Activated T-helper 17 cell treated with anti-CD3 and anti-CD28 coated beads, Interleukin-2, amount 50 U/mL, for 72 hours (primary cell): ENCODE data around the gene ELAC2. TPM values are rescaled to one million over a fixed set of nuclear protein-coding genes. Genes with fewer than 3 reads are reported as not detected.

Experiments
- ATAC-seq: fragments of 150-1000 bp; cut with Tn5 transposase; replicated peaks from 2 replicates; pipeline ENCODE4 v1.10.0; 2021; ENCODE audit warnings: mild to moderate bottlenecking, moderate library complexity
- H3K27ac Mint-ChIP-seq: one replicate; pipeline ENCODE4 v1.8.0; 2022; ENCODE audit warnings: mixed read lengths
- H3K27me3 Mint-ChIP-seq: one replicate; pipeline ENCODE4 v1.8.0; 2022; ENCODE audit warnings: mixed read lengths
- H3K36me3 Mint-ChIP-seq: one replicate; pipeline ENCODE4 v1.8.0; 2022; ENCODE audit warnings: low read depth, mild to moderate bottlenecking, mixed read lengths
- H3K4me1 Mint-ChIP-seq: one replicate; pipeline ENCODE4 v1.8.0; 2022; ENCODE audit warnings: mixed read lengths
- H3K4me3 Mint-ChIP-seq: one replicate; pipeline ENCODE4 v1.8.0; 2022; ENCODE audit warnings: mild to moderate bottlenecking, mixed read lengths
- H3K9me3 Mint-ChIP-seq: one replicate; pipeline ENCODE4 v1.8.0; 2022; ENCODE audit warnings: mixed read lengths
- total RNA-seq, 2 donors: library from RNA; stranded (reverse); gene quantifications; one replicate each; pipeline ENCODE4 v1.2.3, GENCODE V29; 2022

The ELAC2 gene
- total RNA-seq, 2 donors from 2014 or later, result 49.3 to 90.8 TPM

DNA sequence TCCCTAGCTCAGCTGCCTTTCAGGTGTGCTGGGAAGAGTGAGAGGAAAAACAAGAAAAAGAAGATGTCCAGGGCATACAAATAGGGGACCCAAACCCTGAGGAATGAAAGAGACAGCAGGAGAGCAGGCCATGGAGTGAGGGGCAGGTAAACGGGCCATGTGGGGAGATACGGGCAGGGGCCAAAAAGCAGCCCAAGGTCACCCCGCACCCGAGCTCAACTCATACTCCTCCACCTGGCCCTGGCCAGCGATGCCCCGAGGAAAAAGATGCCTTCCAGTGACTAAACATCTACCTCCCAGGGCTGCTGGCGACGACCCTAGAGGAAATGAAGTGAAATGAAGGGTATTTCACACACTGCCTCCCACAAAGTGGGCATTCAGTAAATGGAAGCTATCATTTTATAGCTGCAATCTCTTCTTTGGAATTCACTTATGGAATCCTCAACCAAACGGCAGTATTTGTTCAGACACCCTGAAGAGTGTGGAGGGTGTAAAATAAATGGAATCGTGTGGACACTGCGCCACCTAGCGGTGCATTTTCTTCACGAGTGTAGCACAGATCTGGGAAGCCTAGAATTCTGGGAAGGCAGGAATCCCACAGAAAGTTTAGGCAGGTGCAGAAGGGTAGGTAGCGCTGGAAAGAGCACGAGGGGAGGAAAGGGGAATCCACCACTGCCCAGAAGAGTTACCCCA, 14.9 kb downstream of the ELAC2 start:
- H3K36me3 Mint-ChIP-seq, result peaks cover 48% of the 10 kb centered on the region
- peak; percentile 49 for ATAC-seq
- no peak overlapping the region for H3K4me3 Mint-ChIP-seq
- no peaks in the 10 kb centered on the region for H3K9me3 Mint-ChIP-seq
- no peak overlapping the region for H3K27ac Mint-ChIP-seq
- H3K4me1 Mint-ChIP-seq, result no peaks in the 10 kb centered on the region
- H3K27me3 Mint-ChIP-seq, result no peaks in the 10 kb centered on the region

DNA sequence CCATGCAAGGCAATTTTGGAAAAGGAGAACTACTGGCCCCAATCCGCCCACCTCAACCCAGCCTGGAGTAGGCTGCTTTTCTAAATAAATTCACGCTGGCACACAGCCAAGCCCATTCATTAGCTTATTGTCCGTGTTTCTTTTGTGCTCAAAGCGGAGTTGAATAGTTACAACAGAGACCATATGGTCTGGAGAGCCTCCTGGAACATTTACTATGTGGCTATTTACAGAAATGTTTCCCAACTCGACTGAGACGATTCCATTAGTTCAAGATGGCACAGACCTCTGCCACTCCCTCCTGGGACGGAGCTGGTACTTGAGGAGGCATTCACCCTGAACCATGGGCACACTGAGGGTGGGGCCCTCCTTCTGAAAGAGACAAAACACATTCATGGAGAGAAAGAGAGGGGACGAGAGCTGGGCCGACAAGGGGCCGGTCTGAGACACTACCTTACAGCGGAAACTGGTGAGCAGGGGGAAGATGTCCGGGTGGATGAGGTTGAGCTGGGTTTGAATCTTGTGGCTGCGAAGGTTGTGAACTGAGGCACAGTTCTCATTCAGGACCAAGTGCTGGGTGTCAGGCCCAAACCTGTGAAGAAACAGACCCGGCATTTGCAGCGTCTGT, 15.7 kb downstream of the ELAC2 start:
- ATAC-seq, result no peak
- Mint-ChIP-seq H3K9me3 (no peaks in the 10 kb centered on the region), H3K27me3 (no peaks in the 10 kb centered on the region), H3K27ac (no peak overlapping the region), H3K4me1 (no peaks in the 10 kb centered on the region), H3K36me3 (peaks cover 48% of the 10 kb centered on the region), H3K4me3 (no peak overlapping the region)

DNA sequence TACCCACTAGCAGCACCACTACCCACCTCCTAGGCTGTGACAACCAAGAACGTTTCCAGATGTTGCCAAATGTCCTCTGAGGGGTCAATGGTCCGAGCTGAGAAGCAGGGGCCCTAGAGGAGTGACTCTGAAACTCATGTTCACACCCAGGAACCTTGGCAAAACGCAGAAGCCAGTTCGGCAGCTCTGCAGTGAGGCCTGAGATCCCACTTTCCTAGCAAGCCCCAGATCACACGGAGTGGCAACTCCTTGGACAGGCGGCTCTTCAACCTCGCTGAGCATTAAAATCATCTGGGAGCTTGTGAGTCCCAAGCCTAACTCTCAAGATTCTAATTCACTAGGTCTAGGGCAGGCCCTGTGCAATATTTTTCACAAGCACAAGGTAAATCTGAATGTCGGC, 17.3 kb downstream of the ELAC2 start:
- no peak overlapping the region for H3K27ac Mint-ChIP-seq
- no peak for ATAC-seq
- no peaks in the 10 kb centered on the region for H3K9me3 Mint-ChIP-seq
- H3K4me1 Mint-ChIP-seq, result no peaks in the 10 kb centered on the region
- no peak overlapping the region for H3K4me3 Mint-ChIP-seq
- no peaks in the 10 kb centered on the region for H3K27me3 Mint-ChIP-seq
- H3K36me3 Mint-ChIP-seq, result peaks cover 56% of the 10 kb centered on the region

DNA sequence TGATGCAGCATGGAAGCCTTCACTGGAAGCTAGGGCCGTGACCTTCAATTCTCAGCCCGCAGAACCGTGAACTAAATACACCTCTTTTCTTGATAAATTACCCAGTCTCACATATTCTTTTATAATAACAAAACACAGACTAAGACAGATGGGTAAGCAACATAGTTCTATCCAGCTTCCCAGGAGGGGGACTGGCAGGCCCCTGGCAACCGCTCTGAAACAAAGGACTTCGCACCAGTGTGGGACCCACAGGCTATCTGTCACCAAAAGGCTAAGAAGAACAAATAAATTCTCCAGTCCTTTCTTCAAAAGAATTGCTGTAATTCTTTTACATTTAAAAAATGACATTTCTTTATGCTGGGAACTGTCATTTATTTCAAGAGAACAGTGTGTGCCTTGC, 19.0 kb downstream of the ELAC2 start:
- no peaks in the 10 kb centered on the region for H3K27me3 Mint-ChIP-seq
- H3K4me1 Mint-ChIP-seq, result no peaks in the 10 kb centered on the region
- H3K27ac Mint-ChIP-seq, result no peak overlapping the region
- peaks cover 73% of the 10 kb centered on the region for H3K36me3 Mint-ChIP-seq
- H3K9me3 Mint-ChIP-seq, result no peaks in the 10 kb centered on the region
- no peak overlapping the region for H3K4me3 Mint-ChIP-seq
- no peak for ATAC-seq

DNA sequence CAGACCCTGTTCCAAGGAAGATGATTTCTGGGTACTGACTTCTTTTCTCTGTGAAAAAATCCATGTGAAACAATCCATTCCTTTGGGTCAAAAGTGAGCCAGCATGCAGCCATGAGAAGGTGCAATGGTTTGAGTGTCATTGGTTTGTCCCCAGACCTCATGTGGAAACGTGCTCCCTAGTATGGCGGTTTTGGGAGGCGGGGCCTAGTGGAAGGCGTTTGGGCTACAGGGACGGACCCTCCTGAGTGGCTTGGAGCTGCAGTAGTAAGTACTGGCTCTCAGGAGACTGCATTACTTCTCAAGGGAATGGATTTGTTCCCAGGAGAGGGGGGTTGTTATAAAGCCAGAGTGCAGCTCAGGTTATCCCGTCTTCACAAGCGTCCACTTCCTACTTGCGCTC, 19.4 kb downstream of the ELAC2 start:
- Mint-ChIP-seq H3K36me3 (peaks cover 76% of the 10 kb centered on the region), H3K27me3 (no peaks in the 10 kb centered on the region), H3K9me3 (no peaks in the 10 kb centered on the region), H3K27ac (no peak overlapping the region), H3K4me1 (no peaks in the 10 kb centered on the region), H3K4me3 (no peak overlapping the region)
- ATAC-seq, result no peak

DNA sequence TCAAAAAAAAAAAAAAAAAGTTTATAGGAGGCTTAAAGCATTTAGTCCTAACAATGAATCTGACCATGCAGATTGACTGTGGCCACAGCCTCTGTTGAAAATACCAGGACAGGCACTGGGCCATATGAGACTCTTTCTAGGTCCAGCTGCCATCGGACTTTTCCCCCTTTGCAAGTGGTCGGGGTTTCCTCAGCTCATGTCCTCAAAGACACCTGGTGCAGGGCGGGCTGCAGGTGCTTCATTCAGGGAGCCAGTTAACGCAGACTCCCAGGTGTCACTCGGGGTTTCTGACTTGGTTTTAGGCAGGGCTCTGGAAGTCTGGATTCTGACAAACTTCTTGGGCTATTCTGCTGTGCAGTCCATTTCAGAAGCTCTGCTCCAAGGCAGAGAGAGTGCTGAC, 20.9 kb downstream of the ELAC2 start:
- Mint-ChIP-seq H3K27ac (no peak overlapping the region), H3K4me3 (no peak overlapping the region), H3K36me3 (peaks cover 89% of the 10 kb centered on the region), H3K9me3 (no peaks in the 10 kb centered on the region), H3K4me1 (no peaks in the 10 kb centered on the region), H3K27me3 (no peaks in the 10 kb centered on the region)
- ATAC-seq, result no peak

DNA sequence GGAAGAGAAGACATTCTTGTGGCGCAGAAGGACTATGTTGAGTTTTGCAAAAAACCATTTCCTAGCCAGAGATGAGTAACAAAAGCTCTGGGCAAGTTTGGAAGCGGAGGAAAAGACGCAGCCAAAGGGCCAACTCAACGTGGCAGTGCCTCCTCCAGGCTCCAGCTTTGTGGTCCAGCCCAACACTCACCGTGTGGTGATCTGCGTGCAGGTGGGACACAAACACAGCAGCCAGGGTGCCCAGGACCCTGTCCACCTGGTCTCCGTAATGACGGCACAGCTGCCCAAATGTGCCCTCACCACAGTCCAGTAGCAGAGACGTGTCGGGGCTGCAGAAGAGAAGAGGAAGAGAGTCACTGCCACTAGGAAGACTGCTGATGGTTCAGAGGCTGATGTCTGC, 21.5 kb downstream of the ELAC2 start:
- H3K4me1 Mint-ChIP-seq, result no peaks in the 10 kb centered on the region
- peaks cover 95% of the 10 kb centered on the region for H3K36me3 Mint-ChIP-seq
- H3K27me3 Mint-ChIP-seq, result no peaks in the 10 kb centered on the region

DNA sequence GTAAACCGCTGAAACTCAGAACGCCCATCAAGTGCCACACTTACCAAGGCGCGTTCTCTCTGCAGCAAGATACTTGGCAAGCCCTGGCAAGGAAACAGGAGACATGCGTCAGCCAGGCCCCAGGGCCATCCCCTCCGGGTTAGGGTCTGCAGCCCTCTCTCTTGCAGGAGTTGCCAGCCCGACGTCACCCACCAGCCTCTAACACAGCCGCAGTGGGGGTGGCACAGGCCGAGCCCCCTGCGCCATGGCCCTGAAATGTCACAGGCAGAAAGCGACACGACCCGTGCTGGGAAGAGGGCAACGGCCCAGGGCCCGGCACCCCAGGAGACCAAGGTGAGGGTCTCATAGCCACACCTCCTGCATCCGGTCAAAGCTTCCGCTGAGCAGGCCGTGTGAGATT, 21.9 kb downstream of the ELAC2 start:
- no peaks in the 10 kb centered on the region for H3K27me3 Mint-ChIP-seq
- ATAC-seq, result no peak
- H3K4me3 Mint-ChIP-seq, result no peak overlapping the region
- no peaks in the 10 kb centered on the region for H3K9me3 Mint-ChIP-seq
- no peak overlapping the region for H3K27ac Mint-ChIP-seq
- H3K4me1 Mint-ChIP-seq, result no peaks in the 10 kb centered on the region
- peaks cover 96% of the 10 kb centered on the region for H3K36me3 Mint-ChIP-seq

More for the DNA sequence above, 21.5 kb downstream of the ELAC2 start:
- Mint-ChIP-seq H3K27ac (no peak overlapping the region), H3K9me3 (no peaks in the 10 kb centered on the region), H3K4me3 (no peak overlapping the region)
- ATAC-seq, result no peak

DNA sequence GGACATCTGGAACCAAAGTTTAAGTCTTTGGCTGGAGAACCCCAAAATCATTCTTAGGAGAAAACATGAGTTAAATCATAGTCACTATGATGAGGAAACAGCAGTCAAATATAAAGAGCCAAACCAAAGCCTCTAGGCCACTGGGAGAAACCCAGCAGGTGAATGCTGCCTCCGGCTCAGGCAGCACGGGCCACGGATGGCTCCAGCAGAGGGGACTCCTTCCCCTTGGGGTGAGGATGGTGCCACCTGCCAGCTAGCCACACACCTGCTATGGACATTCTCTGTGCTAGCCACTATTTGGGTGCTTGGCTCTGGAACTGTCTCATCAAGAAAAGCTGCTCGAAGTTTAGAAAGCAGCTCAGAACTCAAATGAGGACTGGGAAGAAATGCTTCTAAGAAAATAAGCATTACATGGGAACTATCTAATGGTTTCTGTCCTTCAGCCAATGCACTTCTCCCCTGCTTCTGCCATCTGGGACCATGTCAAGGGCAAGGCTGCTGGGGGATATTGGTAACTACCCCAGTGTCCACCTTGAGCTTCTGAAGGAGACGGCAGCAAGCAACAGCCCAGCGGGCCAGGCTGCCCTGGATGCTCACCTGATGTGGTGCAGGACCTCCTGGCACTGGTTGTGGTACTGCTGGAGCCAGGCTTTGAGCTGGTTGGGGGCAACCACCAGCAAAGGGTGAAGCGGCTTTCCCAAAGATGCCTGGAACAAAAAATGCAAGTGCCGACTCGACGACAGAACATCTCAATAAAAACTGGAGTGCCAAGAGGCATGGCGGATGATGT, 22.5 kb downstream of the ELAC2 start:
- Mint-ChIP-seq H3K27ac (peak overlapping the region; percentile 29), H3K4me3 (no peak overlapping the region), H3K36me3 (peaks cover 96% of the 10 kb centered on the region), H3K4me1 (no peaks in the 10 kb centered on the region), H3K27me3 (no peaks in the 10 kb centered on the region), H3K9me3 (no peaks in the 10 kb centered on the region)
- ATAC-seq, result no peak

DNA sequence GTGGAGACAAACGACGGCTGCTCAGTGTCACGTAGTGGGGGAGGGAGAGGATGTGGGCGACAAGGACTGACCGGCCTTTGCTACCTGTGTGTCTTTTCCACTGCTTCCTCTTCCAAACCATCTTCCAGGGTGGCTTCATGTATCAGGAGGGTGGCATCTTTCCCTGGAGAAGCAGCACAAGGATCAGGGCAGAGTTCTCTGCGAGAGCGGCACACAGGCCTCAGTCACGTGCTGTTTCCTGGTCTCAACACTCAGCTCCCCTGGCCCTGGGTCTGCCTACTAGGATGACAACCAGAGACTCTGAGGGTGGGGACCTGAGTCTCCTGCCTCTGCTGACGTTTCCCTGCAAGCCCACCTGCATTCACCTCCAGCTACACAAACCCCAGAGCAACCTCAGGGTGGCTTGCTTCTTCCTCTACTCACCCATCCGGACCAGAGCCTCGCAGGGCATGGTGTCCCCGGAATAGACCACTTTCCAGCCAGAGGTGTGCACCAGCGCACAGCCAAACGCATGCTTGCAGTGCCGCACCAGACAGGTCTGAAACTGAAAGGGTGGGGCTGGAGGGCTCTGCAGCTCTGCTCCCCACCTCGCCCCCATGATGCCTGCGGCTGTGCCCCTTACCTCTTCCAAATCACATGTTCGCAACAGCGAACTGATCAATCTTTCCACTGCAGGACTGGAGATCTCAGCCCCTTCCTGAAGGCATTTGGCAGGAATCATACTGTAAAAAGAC, 23.3 kb downstream of the ELAC2 start:
- no peaks in the 10 kb centered on the region for H3K9me3 Mint-ChIP-seq
- H3K4me3 Mint-ChIP-seq, result no peak overlapping the region
- peak overlapping the region; percentile 29 for H3K27ac Mint-ChIP-seq
- H3K27me3 Mint-ChIP-seq, result no peaks in the 10 kb centered on the region
- H3K4me1 Mint-ChIP-seq, result no peaks in the 10 kb centered on the region
- ATAC-seq, result no peak
- H3K36me3 Mint-ChIP-seq, result peaks cover 92% of the 10 kb centered on the region

DNA sequence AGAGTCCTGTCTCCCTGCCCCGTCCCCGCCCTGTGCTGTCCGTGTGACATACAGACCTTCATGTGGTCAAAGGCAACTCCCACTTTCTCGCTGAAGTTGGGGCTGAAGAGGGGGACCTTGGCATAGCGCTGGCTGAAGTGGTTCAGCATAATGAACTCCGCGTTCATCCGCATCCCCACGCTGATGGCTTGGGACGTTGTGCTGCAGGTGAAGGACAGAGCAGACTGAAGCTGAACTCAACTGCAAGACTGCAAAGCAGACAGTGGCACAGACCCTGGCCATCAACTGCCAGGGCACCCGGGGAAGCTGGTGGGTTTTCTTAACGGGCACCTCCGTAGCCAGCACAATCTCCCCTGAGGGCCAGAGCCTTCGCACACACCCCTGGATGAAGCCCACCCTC, 24.2 kb downstream of the ELAC2 start:
- no peak for ATAC-seq
- Mint-ChIP-seq H3K27me3 (no peaks in the 10 kb centered on the region), H3K4me1 (no peaks in the 10 kb centered on the region), H3K4me3 (no peak overlapping the region), H3K9me3 (no peaks in the 10 kb centered on the region), H3K36me3 (peaks cover 83% of the 10 kb centered on the region), H3K27ac (no peak overlapping the region)

DNA sequence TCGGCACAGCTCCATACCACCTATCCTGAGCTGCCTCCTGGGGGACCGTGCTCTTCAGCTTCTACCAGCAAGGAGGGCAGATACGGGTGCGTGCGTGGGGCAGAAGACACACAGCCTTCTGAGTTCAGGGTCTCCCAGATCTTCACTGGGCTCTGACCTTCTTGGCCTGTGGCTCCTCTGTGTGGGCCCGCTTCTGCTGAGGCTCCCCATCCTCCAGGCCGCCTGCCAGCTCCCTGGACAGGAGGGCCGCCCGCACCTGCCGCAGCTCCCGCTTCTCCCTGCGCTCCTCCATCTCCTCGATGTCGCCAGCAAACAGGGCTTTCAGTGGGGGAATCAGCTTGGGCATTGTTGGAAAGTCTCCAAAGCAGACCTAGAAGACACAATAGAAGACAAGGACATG, 25.2 kb downstream of the ELAC2 start:
- Mint-ChIP-seq H3K4me3 (no peak overlapping the region), H3K27me3 (no peaks in the 10 kb centered on the region), H3K9me3 (no peaks in the 10 kb centered on the region), H3K36me3 (peaks cover 73% of the 10 kb centered on the region), H3K27ac (no peak overlapping the region), H3K4me1 (no peaks in the 10 kb centered on the region)
- ATAC-seq, result no peak

DNA sequence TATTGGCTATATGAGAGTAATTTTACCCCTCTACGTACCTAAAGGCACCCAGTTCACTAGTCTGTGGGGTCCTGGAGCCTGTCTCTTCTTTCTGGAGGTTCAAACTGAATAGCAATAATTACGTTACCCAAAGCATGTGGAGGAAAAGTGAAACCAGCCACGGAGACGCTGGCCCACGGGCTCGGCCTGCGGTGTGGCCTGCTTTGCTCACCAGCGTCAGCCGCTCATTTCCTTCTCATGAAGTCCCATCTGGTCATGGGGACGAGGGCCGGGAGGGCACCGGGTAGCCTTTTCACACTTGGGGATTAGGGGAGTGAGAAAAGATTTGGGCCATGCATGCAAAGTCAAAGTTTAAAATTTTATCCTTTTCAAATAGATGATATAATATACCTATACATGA, 26.9 kb downstream of the ELAC2 start:
- H3K36me3 Mint-ChIP-seq, result peaks cover 56% of the 10 kb centered on the region
- no peak overlapping the region for H3K27ac Mint-ChIP-seq
- H3K4me3 Mint-ChIP-seq, result no peak overlapping the region
- no peaks in the 10 kb centered on the region for H3K4me1 Mint-ChIP-seq
- H3K27me3 Mint-ChIP-seq, result no peaks in the 10 kb centered on the region
- ATAC-seq, result no peak
- H3K9me3 Mint-ChIP-seq, result no peaks in the 10 kb centered on the region

DNA sequence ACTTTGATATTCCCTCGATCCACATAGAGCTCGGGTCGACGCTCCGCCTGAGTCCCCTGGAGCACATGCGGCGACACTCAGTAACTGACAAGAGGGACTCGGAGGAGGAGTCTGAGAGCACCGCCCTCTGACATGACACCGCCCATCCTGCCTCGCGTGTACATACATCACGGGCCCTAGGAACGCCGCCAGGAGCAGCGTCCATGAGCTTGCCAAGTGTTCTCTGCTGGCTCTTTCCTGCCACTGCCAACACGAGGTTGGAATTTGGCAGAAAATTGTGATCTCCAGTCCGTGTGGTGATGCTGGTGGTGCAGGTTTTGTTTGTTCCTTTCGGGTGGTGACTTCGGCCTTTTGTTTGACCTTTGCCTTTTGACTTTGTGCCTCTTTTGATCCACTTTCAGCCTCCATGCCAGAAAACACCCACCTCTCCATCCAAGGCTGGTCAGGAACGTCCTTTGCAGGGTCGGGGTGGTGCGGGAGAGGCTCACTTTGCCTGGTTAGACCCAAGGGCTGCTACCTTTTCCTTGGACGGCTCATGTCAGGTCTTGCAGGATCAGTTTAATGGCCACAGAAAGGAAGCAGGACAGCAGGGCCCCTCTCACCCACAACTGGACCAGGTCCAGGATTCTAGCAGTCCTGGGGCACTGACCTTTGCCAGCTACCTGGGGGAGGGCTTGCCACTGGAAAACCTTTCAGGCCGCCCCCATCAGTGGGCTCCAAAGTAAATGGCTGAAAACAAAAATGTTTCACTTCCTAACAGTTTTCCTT, 27.6 kb downstream of the ELAC2 start:
- Mint-ChIP-seq H3K27me3 (no peaks in the 10 kb centered on the region), H3K27ac (no peak overlapping the region), H3K36me3 (peaks cover 49% of the 10 kb centered on the region), H3K4me3 (no peak overlapping the region), H3K4me1 (no peaks in the 10 kb centered on the region), H3K9me3 (no peaks in the 10 kb centered on the region)
- ATAC-seq, result no peak
